ENCODE measurements around the gene CES5A.
"Not testable (repeated sequence)": the region's sequence is repeated elsewhere in the genome, so short reads cannot be mapped to it uniquely, and the experiment has no call there.

The CES5A gene

GRCh38 chr16:55825115-55825728 lies 50.0 kb downstream of the CES5A start:
- DNase-seq = no peak

GRCh38 chr16:55824473-55825000 lies 50.6 kb downstream of the CES5A start:
- no peak for DNase-seq

- no peak for DNase-seq
These were observed 52.8 kb downstream of the CES5A start for GRCh38 chr16:55822280-55822810.

- no peak for DNase-seq
These were observed 54.0 kb downstream of the CES5A start for GRCh38 chr16:55821210-55821609.

GRCh38 chr16:55820615-55821014 lies 54.6 kb downstream of the CES5A start:
- no peak for DNase-seq

- DNase-seq = no peak
These were observed 57.8 kb downstream of the CES5A start for GRCh38 chr16:55817236-55817912.

GRCh38 chr16:55816222-55816621 lies 59.0 kb downstream of the CES5A start:
- DNase-seq = not testable (repeated sequence)

GRCh38 chr16:55815320-55815719 lies 59.9 kb downstream of the CES5A start:
- DNase-seq = no peak

GRCh38 chr16:55814174-55814573 lies 61.0 kb downstream of the CES5A start:
- DNase-seq = not testable (repeated sequence)

GRCh38 chr16:55813730-55814129 lies 61.4 kb downstream of the CES5A start:
- DNase-seq = not testable (repeated sequence)

- no peak for DNase-seq
These were observed 62.2 kb downstream of the CES5A start for GRCh38 chr16:55812951-55813350.

- DNase-seq = no peak
These were observed 63.4 kb downstream of the CES5A start for GRCh38 chr16:55811811-55812210.

- no peak for DNase-seq
These were observed 64.7 kb downstream of the CES5A start for GRCh38 chr16:55810451-55810961.

GRCh38 chr16:55809851-55810250 lies 65.3 kb downstream of the CES5A start:
- DNase-seq = no peak

GRCh38 chr16:55809386-55809785 lies 65.8 kb downstream of the CES5A start:
- DNase-seq = no peak

GRCh38 chr16:55808286-55808685 lies 66.9 kb downstream of the CES5A start:
- DNase-seq = not testable (repeated sequence)

GRCh38 chr16:55805104-55805503 lies 70.1 kb downstream of the CES5A start:
- DNase-seq = not testable (repeated sequence)

- not testable (repeated sequence) for DNase-seq
These were observed 71.5 kb downstream of the CES5A start for GRCh38 chr16:55803681-55804080.

Data from amniotic stem cell (primary cell).